ENCODE measurements around the gene GRM4. TPM values are rescaled to one million over a fixed set of nuclear protein-coding genes. Genes with fewer than 3 reads are reported as not detected.

The GRM4 gene
- total RNA-seq, 2 donors from 2014 or later, result 4.4 TPM; not detected in 1

DNA sequence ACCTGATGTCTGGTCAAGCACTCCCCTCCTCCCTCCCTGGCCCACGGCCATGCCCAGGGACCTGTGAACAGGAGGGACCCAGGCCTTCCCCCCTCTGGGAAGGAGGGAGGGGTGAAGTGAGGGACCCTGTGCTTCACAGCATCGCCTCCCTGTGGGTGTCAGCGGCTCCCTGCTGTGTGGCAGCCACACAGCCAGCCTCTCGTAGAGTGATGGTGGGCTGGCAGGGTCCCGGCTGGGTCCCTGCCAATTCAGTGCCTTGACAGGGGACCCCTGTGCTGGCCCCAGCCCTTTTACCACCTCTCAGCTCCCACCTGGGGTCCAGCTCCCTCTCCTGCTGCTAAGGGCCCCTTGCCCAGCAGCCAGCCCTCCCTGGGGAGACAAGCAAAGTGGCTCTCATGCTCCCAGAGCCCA lies 31.3 kb upstream of the GRM4 start:
- peaks cover 3% of the 10 kb centered on the region for H3K4me1 ChIP-seq (replicated peaks)
- DNase-seq (ENCODE audit: low spot score), result no peak
- 86% methylated on average over 5 of the region's 5 CpGs for WGBS
- H3K9me3 ChIP-seq, result no peaks in the 10 kb centered on the region
- TF ChIP-seq, protein P1, sequence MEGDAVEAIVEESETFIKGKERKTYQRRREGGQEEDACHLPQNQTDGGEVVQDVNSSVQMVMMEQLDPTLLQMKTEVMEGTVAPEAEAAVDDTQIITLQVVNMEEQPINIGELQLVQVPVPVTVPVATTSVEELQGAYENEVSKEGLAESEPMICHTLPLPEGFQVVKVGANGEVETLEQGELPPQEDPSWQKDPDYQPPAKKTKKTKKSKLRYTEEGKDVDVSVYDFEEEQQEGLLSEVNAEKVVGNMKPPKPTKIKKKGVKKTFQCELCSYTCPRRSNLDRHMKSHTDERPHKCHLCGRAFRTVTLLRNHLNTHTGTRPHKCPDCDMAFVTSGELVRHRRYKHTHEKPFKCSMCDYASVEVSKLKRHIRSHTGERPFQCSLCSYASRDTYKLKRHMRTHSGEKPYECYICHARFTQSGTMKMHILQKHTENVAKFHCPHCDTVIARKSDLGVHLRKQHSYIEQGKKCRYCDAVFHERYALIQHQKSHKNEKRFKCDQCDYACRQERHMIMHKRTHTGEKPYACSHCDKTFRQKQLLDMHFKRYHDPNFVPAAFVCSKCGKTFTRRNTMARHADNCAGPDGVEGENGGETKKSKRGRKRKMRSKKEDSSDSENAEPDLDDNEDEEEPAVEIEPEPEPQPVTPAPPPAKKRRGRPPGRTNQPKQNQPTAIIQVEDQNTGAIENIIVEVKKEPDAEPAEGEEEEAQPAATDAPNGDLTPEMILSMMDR (IDR thresholded peaks at IDR 0.05), result no peak
- TF ChIP-seq POLR2AphosphoS5 (IDR thresholded peaks at IDR 0.05), result no peak
- no peak for TF ChIP-seq POLR2A (IDR thresholded peaks at IDR 0.05)
- H3K27ac ChIP-seq, result no peak overlapping the region
- H3K4me3 ChIP-seq, result no peak overlapping the region
- intact Hi-C loops (cut with DNase I), result no loop called here
- no peaks in the 10 kb centered on the region for H3K36me3 ChIP-seq
- H3K27me3 ChIP-seq (replicated peaks; ENCODE audit: insufficient read depth), result no peaks in the 10 kb centered on the region

DNA sequence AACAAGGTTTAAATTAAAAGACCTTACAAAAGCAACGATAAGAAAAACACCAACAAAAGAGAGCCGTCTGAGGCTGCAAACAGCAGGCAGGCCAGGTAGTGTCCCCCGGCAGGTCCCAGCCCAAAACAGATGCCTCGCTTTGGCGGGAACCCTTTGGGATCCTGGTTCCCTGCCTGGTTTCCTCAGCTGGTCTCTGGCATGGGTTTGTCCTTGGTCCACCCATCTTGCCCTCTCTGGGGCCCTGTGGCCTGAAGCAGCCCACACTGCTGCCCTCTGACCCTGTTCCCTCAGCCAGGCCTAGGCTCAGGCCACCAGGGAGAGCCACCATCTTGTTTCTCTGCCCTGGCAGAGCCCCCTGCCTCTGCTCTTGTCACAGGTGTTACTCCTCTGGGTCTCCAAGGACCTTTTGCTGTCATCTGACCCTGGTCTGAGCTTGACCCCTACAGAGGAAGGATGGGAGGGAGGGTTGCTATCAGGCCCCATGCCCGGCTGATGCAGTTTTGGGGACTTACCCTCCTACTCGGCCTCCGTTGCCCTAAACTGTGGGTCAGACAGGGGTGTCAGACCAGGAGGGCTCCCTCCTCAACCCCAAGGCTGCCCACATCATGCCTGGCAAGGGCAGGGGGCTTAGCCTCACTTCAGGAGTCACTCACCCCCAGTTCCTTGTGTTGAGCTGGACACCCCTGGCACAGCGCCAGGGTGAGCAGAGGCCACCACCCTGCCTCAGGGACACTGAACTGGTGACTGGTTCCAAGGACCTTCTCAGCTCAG lies 30.6 kb upstream of the GRM4 start:
- H3K4me1 ChIP-seq (replicated peaks), result peaks cover 3% of the 10 kb centered on the region
- H3K27ac ChIP-seq, result no peak overlapping the region
- no peak for TF ChIP-seq POLR2A (IDR thresholded peaks at IDR 0.05)
- no peak for TF ChIP-seq POLR2AphosphoS5 (IDR thresholded peaks at IDR 0.05)
- TF ChIP-seq, protein P1 (IDR thresholded peaks at IDR 0.05), result no peak
- no peaks in the 10 kb centered on the region for H3K9me3 ChIP-seq
- no peak overlapping the region for H3K4me3 ChIP-seq
- DNase-seq (ENCODE audit: low spot score), result no peak
- 87% methylated on average over 9 of the region's 9 CpGs for WGBS
- intact Hi-C loops (cut with DNase I), result no loop called here
- H3K27me3 ChIP-seq (replicated peaks; ENCODE audit: insufficient read depth), result no peaks in the 10 kb centered on the region
- H3K36me3 ChIP-seq, result no peaks in the 10 kb centered on the region

DNA sequence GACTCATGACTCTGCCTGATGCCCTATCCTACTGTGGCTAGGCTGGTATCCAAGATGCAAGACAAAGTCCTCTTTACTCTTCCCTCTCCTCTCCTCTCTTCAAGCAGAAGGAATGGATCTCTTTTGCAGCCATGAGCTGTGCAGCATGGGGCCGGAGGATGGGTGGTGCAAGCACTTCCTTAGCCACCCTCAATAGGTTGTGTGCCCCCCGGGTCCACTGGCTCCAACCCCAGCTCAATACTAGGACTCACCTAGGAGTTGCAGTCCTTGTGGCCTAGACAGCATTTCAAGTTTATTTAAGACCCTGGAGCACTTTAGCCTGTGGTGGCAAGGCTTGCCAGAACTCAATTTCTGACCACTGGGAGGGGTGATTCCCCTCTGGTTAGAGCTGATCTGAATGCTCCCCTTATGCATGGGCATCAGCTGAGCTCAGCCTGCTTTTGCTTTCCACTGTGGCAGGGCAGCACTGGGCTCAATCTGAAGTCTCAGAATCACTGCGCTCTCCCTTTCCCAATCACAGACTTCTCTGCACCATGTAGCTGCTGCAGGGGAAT lies 29.0 kb upstream of the GRM4 start:
- intact Hi-C loops (cut with DNase I), result no loop called here
- Histone ChIP-seq H3K9me3 (no peaks in the 10 kb centered on the region), H3K27ac (no peak overlapping the region), H3K36me3 (no peaks in the 10 kb centered on the region), H3K4me1 (replicated peaks) (peaks cover 3% of the 10 kb centered on the region), H3K4me3 (no peak overlapping the region), H3K27me3 (replicated peaks; ENCODE audit: insufficient read depth) (no peaks in the 10 kb centered on the region)
- DNase-seq (ENCODE audit: low spot score), result no peak
- TF ChIP-seq POLR2A (IDR thresholded peaks at IDR 0.05), result no peak
- no peak for TF ChIP-seq POLR2AphosphoS5 (IDR thresholded peaks at IDR 0.05)
- TF ChIP-seq, protein P1 (IDR thresholded peaks at IDR 0.05), result no peak
- WGBS, result 84% methylated on average over 3 of the region's 3 CpGs

DNA sequence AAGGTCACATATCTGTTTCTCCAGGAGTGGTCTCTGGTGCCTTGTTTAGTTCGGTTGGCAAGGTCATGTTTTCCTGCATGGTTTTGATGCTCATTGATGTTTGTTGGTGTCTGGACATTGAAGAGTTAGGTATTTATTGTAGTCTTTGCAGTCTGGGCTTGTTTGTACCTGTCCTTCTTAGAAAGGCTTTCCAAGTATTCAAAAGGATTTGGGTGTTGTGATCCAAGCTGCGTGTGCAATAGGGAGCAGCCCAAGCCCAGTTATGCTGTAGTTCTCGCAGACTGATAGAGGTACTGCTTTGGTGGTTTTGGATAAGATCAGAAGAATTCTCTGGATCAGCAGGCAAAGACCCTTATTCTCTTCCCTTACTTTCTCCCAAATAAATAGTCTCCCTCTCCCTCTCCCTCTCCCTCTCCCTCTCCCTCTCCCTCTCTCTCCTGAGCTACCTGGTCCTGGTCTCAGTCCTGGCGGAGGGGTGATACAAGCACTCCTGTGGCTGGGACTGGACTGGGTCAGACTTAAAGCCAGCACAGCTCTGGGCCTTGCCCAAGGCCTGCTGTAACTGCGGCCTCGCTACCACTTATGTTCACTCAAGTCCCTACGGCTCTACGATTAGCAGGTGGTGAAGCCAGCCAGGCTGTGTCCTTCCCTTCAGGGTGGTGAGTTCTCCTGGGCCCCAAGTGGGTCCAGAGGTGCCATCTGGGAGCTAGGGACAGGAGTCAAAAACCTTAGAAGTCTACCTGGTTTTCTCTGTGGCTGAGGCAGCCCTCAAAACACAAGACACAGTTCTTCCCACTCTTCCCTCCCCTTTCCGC lies 27.3 kb upstream of the GRM4 start:
- intact Hi-C loops (cut with DNase I), result no loop called here
- no peak for DNase-seq (ENCODE audit: low spot score)

More for the DNA sequence above, 27.3 kb upstream of the GRM4 start:
- 56% methylated on average over 8 of the region's 9 CpGs for WGBS
- Histone ChIP-seq H3K27me3 (replicated peaks; ENCODE audit: insufficient read depth) (no peaks in the 10 kb centered on the region), H3K4me1 (replicated peaks) (no peaks in the 10 kb centered on the region), H3K36me3 (no peaks in the 10 kb centered on the region), H3K27ac (no peak overlapping the region), H3K9me3 (no peaks in the 10 kb centered on the region), H3K4me3 (no peak overlapping the region)
- TF ChIP-seq, protein P1 (IDR thresholded peaks at IDR 0.05), result no peak
- TF ChIP-seq POLR2AphosphoS5 (IDR thresholded peaks at IDR 0.05), result peak; percentile 31
